ENCODE measurements around the gene KCNIP4.

- no peak for TF ChIP-seq FOXM1 (IDR thresholded peaks at IDR 0.05; ENCODE audit: borderline replicate concordance)
- TF ChIP-seq ZNF384 (IDR thresholded peaks at IDR 0.05), result no peak
- TF ChIP-seq FOXA1 (IDR thresholded peaks at IDR 0.05), result no peak
- TF ChIP-seq BHLHE40 (IDR thresholded peaks at IDR 0.05; ENCODE audit: borderline replicate concordance), result no peak
- TF ChIP-seq FOXK2 (IDR thresholded peaks at IDR 0.05), result no peak
- no peak for TF ChIP-seq ARNT (IDR thresholded peaks at IDR 0.05)
Measured at GRCh38 chr4:21888195-21888976, 60.2 kb downstream of the KCNIP4 start.

Measured in HEK293T (cell line).